COR-L47 (cell line): ENCODE results near the gene HELB.

Experiments used
- DNase-seq: peaks from one replicate; lab custom pipeline; 2025; lab: John Stamatoyannopoulos, UW

HELB gene

DNA sequence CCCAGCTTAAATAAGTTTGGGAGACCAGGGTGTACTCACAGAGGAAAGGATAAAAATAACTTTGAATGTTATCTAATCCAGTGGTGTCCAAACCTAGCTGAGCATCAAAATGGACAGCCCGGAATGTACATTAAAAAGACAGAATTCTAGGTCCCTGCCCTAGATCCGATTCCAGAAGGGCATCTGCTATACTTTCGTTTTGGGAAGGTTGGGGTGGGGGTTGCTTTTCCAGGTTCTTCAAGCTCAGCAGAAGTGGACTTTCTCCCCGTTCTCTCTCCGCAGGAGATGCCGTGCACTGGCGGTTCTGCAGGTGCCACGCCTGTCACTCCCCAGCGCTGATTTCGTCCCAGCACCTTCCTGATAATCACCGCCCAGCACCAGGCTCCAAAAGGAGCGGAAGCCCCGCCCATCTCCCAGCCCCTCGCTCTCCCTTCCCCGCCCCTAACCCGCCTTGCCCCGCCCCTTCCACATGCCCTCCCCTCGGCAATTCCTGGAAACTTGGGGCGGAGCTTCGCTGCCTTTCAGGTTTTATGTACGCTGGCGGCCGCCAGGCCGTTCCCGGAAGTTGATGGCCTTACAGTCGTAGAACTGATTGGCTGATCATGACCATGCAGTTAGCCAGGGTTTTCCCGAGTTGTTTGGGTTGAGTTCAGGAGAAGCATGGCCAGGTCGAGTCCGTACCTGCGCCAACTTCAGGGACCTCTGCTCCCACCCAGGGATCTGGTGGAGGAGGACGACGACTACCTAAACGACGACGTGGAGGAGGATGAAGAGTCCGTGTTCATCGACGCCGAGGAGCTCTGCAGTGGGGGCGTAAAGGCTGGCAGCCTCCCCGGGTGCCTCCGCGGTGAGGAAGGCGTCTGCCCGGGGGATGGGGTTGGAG lies at the start of gene HELB:
HELB (plus strand) TSS at position 550 of the 883 bp plus-strand sequence; CDS start at position 661, 111 bp downstream.
- peak; percentile 98 for DNase-seq

DNA sequence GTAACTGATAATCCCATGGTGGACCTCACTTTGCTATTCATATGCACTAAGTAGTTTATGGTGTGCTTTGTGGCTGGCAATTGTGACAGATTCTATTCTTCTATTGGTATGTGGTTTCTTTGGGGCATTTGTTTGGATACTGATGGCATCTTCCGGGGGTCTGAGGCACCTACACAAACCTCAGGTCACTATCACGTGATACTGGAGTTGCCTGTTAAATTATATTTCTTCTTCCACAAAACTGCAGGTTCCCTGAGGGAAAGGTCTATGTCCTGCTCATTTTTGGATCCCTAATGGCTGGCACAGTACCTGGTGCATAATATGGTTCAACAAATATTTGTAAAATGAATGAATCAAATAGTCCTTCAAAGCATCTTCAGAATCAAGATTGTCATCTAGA lies 49.5 kb upstream of the HELB start:
- DNase-seq, result no peak

DNA sequence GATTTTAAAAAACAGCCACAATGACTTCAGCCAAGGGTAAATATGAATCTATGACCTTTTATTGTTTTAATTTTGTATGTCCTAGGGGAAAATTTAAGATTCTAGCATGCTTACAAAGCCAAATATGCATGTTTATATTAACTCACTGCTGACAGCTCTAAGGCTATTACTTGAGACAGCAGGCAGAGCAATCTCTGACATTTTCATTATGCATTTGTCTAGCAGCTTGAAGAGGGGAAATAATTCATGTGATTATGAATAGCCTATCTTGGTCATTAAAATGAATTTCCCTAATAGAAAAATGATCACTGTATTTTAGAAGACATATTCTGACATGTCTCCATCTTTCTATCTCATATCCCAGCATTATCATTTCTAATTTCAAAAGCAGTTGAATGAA lies 46.6 kb upstream of the HELB start:
- no peak for DNase-seq

DNA sequence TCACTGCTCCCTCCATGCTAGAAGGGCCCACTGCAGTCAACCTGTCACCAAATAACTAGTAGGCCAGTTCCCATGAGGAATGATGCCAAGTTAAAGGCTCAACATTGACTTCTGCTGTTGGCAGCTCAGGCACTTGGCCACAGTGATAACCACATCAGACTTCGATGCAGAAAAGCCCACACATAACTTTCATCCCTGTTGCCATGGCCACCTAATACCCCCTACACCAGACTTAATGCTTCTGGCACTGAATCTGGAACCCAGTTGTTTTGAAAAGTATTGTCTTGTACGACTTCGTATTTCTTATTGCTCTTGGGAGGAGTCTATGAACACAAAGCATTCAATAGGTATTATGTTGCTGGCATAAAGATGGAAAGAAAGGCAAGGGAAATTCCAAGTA lies 44.3 kb upstream of the HELB start:
- DNase-seq, result no peak

DNA sequence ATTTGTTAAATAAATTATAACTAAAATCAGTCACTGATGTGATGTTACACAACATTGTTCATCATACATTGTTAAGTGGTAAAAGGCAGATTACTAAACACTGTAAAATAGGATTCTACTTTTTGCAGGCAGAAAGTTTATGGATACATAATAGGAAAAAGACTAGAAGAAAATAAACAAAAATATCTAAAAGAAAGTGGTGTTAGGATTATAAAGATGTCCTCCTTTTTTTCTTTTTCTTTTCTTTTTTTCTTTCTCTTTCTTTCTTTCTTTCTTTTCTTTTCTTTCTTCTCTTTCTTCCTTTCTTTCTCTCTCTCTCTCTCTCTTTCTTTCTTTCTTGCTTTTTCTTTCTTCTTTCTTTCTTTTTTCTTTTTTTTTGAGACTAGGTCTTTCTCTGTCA lies 39.6 kb upstream of the HELB start:
- DNase-seq, result no peak

DNA sequence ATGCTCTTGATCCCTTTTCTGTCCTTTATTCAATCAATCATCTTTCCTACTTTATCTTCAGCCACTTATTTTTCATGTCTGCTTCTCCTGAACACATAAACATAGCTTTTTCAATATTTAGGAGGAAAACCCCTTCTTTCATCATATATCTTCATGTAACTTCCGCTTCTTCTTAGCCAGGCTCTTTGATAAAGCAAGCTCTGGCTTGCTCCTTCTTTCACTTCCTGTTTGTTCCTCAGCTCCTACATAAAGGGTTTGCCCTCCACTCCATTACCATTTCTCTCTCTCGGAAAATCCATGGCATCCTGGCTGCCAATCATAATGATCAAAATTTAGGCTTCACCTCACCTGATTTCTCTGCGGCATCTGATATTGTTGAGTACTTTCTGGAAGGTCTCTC lies 33.7 kb upstream of the HELB start:
- no peak for DNase-seq

DNA sequence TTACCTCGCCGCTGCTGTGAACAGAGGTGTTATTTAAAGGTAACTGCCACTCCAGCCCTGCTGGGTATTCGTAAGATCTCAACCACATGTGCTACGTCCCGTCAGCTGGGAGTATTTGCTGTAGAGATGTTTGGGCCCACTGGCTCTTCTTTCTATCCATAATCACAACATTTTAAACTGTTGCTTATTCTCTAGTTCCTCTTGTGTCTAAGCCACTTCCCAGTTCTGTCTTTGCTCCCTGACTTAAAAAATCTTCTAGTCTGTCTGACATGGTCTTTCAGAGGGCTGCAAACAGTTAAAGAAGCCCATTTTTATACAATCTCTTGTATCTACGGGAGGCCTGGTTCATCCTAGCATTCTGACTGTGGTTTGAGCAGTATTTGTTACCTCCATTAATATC lies 33.2 kb upstream of the HELB start:
- DNase-seq, result no peak

DNA sequence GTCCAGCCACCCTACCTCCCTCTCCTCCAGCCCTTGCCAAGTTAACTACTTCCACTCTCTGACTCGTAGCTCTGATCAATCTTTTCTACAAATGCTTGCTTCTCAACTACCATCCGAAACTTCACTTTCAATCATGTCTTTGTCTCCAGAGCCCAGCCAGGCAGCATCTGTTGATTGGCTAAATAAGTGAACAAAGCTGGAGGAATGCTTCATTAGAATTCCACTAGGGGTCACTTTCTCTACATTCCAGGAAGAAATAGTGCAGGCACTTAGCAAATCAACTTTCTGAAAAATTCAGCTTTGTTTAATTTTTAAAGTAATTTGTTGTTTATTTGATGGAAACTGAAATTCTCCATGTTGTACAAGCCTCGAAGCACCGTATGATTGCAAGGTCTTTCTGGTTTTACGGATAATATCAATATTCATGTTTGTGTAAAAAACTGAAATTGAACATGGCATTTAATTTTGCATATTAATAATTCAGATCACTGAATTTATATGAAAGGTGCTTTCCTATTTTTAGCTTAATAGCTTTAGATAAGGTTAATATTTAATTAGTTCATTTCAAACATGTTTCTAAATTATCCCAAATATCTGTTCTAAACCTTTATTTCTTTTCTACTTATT lies 32.4 kb upstream of the HELB start:
- peak; percentile 20 for DNase-seq

DNA sequence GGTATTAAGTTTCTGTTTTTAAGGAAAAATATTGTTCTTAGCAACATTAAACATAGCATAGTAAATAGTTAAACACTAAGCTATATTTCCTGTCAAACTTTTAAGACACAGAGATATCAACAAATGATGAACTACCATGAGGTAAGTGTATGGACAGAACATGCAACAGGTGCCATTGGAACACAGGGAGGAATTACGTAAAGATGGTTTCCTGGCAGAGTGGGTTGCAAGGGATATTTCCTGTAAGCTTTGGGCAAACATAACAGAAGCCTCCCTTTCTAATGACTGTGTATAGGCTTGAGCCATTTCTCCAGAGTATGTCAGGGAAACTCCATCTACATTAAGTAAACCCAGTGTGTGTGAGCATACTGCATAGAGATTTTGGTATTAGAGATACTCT lies 31.7 kb upstream of the HELB start:
- DNase-seq, result no peak

DNA sequence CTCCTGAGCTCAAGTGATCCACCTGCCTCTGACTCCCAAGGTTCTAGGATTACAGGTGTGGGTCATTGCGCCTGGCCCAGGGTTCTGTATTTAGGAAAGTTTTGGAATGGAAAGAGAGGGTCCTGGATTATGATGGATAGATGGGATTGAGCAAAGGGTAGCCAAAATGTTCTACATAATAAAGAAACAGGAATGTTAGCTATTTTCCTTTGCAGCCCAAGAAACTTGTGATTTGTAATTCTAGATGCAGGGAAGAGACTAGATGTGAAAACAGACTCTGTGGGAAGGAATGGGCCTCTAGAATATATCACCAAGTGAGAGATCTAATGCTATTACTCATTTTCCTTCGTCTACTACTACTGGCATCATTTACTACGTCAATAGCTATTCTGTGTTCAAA lies 29.6 kb upstream of the HELB start:
- no peak for DNase-seq

DNA sequence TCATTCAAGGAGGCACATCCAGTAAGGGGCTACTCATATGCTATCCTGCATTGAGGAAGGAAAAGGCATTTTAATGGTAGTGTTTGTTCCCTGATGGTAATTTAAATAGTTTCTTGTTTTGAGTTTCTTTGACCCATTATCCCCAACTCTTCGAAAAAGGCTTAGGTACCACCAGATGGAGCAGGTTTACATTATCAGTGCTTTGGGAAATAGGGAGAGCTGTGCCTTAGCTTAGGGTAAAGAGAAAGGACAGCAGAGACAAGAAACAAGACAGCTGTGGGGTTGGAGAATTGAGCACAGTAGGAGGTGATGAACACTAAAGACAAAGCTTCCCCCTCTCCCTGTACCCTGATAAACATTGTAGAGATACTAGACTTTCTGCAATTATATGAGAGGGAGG lies 29.1 kb upstream of the HELB start:
- no peak for DNase-seq

DNA sequence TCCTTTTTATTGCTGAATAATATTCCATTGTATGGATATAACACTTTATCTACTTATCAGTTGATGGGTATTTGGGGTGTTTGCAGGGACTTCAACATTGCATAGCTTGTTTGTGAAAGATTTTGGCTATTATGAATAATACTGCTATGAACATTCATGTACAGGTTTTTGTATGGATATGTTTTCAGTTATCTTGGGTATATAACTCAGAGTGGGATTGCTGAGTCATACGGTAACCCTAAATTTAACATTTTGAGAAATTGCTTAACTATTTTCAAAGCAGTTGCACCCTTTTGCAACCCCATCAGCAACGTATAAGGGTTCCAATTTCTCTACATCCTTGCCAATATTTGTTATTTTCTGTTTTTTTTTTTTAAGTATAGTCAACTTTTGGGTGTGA lies 27.3 kb upstream of the HELB start:
- DNase-seq, result no peak

DNA sequence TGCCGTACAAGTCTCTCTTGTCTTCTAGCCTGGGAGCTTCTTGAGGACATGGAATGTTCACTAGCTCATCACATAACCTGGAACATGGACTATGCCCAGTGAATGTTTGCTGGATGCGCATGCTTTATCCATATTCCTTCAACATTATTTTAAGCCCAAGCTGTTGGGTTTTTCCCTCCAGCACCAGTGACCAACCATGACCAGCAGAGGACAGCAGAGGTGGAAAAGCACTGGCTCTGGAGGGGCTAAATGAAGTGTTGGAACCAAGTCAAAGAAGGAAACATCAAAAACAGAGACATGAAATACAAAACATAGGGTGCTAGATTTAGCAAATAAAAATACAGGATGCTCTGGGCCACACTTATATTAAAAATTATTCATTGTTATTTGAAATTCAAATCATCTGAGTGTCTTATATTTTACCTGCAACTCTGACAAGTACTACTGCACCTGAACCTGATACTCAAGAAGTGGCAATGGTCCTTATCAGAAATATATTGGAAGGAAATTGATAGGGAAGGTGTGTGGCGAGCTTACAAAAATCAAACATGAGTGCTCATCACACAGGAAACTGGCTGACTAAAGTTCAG lies 23.1 kb upstream of the HELB start:
- no peak for DNase-seq

DNA sequence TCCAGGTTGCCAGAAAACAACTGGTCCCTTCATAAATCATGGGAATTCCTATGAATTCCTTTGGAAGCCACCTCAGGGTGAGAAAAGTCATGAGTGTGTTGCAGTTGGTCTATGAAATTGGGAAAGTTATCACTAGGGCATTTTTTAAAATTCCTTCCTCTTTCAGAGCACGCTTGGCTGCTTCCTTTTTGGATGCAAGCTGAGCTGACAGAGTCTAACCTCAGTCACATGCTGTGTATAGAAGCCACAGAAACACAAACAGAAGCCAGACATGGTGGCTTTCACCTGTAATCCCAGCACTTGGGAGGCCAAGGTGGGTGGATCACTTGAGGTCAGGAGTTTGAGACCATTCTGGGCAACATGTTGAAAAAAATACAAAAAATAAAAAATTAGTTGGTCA lies 21.7 kb upstream of the HELB start:
- no peak for DNase-seq

DNA sequence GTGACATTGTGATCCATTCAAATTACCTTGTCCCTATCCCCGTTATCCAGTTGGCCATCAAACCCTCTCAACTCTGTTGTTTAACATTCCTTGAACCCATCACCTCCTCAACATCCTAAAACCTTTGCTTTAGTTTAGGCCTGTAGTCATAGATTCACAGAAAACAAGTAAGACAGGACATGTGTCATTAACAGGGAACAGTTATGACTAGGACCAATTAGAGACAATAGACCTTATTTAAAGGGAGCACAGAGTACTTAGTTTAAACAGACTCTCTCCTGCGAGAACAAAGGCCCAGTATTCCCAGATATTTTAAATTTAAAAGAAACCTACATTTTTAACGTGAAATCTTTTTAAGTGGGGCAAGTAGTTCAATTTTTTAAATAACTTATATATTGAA lies 20.0 kb upstream of the HELB start:
- DNase-seq, result no peak

DNA sequence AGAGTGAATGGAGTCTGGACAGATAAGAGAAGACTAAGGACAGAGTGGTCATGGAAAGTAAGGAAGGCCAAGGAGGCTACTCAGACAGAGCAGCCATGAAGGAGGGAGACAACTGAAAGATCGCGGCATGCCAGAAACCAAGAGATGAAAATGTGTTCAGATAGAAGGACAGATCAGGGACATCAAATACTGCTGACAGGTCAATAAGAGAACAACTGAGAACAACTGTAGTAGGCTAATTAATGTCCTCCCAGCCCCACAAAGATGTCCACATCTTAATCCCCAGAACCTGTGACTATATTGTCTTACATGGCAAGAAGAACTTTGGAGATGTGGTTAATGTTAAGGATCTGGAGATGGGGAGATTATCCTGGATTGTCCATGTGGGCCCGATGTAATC lies 15.0 kb upstream of the HELB start:
- no peak for DNase-seq

DNA sequence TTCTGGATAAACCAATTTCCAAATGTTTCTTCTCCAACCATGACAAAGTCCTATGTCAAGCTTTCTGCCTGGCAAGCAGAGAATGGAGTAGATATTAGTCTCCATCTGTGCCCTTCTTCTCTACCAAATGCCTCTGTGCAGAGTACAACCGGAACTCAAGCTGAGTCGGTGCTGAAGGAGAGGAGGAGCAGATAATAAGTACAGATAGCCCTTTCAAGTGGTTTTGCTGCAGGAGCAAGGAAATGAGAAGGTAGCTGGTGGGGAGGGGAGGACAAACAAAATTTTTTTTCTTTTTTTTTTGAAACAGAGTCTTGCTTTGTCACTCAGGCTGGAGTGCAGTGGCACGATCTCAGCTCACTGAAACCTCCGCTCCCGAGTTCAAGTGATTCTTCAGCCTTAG lies 14.2 kb upstream of the HELB start:
- DNase-seq, result no peak

DNA sequence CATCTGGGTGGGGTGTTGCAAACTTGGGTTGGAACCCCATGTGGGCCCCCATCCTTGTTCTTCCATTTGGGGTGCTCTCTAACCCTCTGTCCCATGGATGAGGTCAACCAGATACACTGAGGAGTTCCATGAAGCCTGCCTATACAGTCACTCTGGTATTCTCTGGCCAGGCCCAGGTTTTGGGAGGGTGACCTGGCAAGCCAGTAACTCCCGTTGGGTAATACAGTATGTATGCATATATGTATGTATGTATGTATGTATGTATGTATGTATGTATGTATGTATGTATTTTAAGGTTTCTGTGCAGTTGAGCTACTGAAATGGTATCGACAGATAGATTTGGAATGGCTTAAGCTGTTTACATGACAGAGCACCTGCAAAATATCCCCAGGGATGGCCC lies 12.8 kb upstream of the HELB start:
- DNase-seq, result no peak

DNA sequence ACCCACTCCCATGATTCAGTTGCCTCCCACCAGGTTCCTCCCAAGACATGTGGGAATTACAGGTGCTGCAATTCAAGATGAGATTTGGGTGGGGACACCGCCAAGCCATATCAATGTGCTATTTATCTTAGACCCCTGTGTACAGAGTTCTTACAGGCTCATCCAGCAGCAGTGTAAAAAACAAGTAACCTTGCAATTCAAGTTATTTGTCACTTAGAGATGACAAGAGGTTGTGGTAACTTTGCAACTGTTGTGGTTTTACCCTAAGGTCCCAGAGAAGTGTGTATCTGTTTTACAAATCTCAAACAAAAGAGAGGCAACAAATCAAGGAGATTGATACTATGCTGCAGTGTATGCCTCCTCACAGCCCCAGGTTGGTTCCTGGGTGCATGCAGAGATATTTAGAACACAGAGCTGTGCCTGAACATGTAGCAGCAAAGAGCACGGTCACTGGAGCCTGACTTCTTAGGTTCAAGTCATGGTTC lies 11.5 kb upstream of the HELB start:
- no peak for DNase-seq

DNA sequence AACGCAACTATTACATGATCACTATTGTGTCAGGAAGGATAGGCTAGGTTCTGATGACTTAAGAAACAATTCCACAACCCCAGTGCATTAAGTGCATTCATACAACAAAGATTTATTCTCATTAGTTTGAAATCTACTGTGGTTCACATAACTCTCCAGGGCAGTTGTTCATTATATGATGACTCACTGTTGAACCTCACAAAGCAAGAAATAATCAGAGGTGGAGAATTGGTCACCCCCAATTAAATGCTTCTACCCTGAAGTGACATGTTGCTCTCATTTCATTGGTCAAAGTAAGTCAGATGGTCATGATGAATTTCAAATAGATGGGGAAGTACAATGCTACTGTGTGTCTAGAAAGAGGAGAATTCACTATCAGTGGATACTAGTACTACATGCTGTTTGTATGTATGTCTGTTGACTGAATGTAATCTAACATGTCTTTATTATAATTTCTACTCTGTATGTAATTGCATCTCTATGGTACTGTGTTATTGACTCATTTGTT lies 6.1 kb upstream of the HELB start:
- no peak for DNase-seq

DNA sequence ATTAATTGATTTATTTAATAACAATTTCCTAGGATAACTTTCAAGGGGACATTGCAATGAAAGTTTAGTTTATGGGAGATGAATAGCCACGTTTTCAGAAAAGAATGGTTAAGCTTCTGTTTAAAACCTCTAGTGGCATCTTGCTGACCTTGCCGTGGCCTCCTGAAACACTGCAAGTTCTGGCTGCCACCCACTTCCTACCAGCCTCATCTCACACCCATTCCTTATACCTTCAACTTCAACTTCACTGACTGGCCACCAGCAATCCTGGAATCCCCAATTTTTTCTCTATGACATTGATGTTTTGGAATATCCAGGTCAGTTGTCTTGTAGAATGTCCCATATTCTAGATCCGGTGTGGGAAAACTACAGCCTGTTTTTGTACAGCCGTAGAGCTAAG lies 5.2 kb upstream of the HELB start:
- DNase-seq, result no peak

DNA sequence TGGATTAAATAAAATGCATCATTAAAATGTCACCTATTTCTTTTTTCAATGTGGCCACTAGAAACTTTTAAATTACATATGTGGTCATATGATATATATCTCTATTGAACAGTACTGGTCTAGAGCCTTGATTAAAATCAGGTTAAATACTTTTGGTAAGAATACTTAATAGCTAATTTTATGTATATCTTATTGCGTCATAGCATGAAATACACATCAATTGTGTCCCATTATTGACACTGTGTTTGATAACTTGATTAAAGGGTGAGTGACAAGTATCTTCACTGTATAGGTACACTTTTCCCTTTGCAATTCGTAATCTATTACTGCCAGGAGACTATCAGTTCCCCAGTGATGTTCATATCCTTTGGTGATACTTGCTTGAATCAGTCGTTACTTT lies 4.4 kb upstream of the HELB start:
- no peak for DNase-seq

DNA sequence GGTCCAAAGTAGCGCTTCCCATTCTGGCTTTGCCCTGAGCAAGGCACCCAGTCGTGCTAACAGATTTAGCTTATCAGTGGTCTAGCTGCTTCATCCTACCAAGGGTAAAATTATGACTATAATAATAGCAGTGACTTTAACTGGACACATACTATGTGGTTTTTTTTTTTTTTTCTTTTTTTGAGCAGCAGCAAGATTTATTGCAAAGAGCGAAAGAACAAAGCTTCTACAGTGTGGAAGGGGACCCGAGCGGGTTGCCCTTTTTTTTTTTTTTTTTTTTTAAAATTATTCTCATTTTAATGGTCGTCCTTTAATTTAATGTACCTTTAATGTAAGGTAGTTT lies 505 bp downstream of the HELB start:
- DNase-seq, result no peak
